C4-2B (cell line): Measurements from ENCODE around the gene RNLS.
"Not testable (repeated sequence)": the region's sequence is repeated elsewhere in the genome, so short reads cannot be mapped to it uniquely, and the experiment has no call there.

Experiments used
- H3K27ac ChIP-seq: fragments of 450-650 bp; 2 replicates; pipeline ENCODE4 v1.5.1; 2017
- CTCF ChIP-seq: fragments of 450-650 bp; conservative IDR thresholded peaks from 2 replicates; pipeline ENCODE4 v1.5.1; 2017; ENCODE audit warnings: mild to moderate bottlenecking
- ZFX ChIP-seq: fragments of 450-650 bp; IDR thresholded peaks from 2 replicates; pipeline ENCODE4 v1.6.1; 2017

Gene RNLS

GRCh38 chr10:88280518-88280917, 302.6 kb downstream of the RNLS start:
- no peak for TF ChIP-seq ZFX
- TF ChIP-seq CTCF: no peak
- no peak overlapping the region for H3K27ac ChIP-seq

DNA sequence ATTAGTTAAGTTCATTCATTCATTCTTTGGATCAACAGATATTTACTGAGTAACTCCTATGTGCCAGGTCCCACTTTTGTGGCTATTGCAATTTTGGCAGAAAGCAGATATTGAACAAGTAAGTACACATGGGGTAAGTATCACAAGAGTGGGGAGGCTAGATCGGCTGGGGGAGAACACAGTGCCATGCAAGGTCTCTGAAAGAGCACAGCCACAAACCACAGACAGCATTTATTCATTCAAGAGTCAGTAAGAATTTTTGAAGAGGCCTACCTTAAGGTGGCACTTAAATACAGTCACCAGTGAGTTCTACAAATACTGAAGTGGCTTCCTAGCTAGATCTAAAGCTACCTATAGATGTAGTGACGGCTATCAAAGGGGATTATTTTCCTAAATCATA, 304.2 kb downstream of the RNLS start:
- H3K27ac ChIP-seq: no peak overlapping the region
- TF ChIP-seq CTCF: no peak
- no peak for TF ChIP-seq ZFX

GRCh38 chr10:88276945-88277344, 306.2 kb downstream of the RNLS start:
- H3K27ac ChIP-seq: not testable (repeated sequence)

- no peak for TF ChIP-seq ZFX
- TF ChIP-seq CTCF: no peak
- H3K27ac ChIP-seq: no peak overlapping the region
These were observed 308.8 kb downstream of the RNLS start for GRCh38 chr10:88274286-88274685.

- TF ChIP-seq ZFX: no peak
- TF ChIP-seq CTCF: no peak
These were observed 309.6 kb downstream of the RNLS start for GRCh38 chr10:88273567-88273966.

GRCh38 chr10:88271761-88272543, 311.2 kb downstream of the RNLS start:
- TF ChIP-seq CTCF (no peak), ZFX (no peak)

More at GRCh38 chr10:88273567-88273966, 309.6 kb downstream of the RNLS start:
- no peak overlapping the region for H3K27ac ChIP-seq

GRCh38 chr10:88270871-88271713, 312.0 kb downstream of the RNLS start:
- TF ChIP-seq ZFX: no peak
- no peak for TF ChIP-seq CTCF
- H3K27ac ChIP-seq: no peak overlapping the region

More at GRCh38 chr10:88271761-88272543, 311.2 kb downstream of the RNLS start:
- H3K27ac ChIP-seq: no peak overlapping the region
